HG03095 (cell line): ENCODE measurements around the gene TNIK.

ENCODE experiments used
- ATAC-seq: cut with Tn5 transposase; IDR thresholded peaks from one replicate; pipeline ENCODE4 v1.9.1; 2021; ENCODE audit warnings: moderate library complexity; ENCODE audit not compliant: unreplicated experiment

TNIK gene

DNA sequence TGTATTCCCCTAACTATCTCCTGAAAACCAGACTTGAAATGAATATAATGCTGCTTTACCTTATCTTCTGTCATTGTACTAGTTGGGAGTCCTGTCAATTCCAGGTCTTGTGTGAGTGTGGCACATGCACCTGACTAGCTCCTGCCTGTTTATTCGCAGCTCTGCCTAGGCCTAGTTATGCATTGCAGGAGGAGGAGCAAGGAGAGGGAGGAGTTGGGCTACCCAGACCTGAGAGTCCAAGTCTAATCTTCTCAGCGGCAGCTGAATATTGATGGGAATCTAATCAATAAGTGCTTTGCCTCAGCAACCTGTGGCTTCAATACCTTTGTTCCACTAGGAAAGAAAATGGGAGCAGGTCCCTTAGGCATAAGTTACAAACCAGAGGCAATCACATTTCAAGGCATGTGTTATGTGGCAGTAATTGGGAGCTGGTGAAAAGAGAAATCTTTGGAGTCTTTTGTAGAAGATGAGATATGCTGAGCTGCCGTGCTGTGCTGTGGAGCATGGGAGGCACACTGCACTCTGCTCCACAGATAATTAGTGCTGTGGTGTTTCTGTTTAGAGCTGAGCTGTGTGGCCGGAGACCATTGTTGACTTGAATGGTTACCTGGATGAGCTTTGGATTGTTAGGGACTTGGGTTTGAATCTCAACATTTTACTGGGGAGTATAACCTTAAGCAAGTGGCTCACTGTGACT, 433.5 kb downstream of the TNIK start, which contains the start of gene SLC2A2:
SLC2A2 (minus strand) TSS at position 124 of the 697 bp plus-strand sequence; CDS start at position 74, 50 bp downstream.
- no peak for ATAC-seq

GRCh38 chr3:171023566-171023965, 436.6 kb downstream of the TNIK start:
- ATAC-seq: no peak

DNA sequence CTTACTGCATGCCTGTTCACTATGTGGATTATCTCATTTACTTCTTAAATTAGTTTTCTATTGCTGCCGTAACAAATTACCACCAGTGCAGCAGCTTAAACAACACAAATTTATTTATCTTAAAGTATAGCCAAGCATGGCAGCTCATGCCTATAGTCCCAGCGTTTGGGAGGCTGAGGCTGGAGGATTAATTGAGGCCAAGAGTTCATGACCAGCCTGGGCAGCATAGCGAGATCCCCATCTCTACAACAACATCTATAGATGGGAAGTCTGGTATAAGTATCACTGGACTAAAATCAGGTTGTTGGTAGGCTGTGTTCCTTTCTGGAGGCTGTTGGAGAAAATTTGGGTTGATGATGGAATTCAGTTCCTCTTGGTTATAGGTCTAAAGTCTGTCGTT, 438.8 kb downstream of the TNIK start:
- no peak for ATAC-seq

DNA sequence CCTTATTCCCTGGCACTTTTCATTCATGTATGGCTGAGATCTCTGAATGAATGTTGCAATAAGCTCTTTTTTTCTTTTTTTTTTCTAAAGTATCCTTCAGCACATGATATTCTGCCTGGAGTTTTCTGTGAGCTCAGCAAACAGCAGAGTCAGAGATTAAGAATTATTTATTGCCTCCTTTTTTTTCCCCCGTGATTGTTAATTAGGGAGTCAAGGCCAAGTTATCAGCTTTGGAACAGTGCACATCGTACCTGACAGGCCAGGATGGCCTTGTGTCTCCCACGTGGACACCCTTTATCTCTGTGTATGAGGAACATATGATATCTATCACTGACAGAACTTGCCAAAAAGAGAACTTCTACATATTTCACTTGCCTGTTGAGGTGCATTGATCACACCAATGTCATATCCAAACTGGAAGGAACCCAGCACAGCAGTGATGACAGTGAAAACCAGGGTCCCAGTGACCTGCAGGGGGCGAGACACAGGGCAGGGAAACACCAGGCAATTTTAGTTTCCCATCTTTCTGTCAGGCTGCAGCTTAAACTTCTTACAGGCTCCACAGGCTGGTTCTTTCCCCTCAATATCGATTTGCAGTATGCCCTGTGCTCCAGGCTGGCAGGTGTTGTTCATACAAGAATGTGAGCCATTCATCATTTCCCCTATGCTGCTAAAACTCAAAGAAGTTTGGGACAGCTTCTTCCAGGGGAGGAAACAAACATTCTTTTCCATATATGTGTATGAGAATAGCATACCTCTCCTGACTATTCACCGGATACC, 441.9 kb downstream of the TNIK start:
- no peak for ATAC-seq

GRCh38 chr3:171013822-171014748, 446.1 kb downstream of the TNIK start:
- no peak for ATAC-seq

- ATAC-seq: no peak
These were observed 448.3 kb downstream of the TNIK start for GRCh38 chr3:171011873-171012336.
